Uterus (tissue), 2 donors: Measurements from ENCODE around the gene SLC5A12.

Source experiments
- CTCF ChIP-seq, 4 experiments: fragments of 200-600 bp in 2 of 4; fragments of 450-650 bp in 2 of 4; sonication (generic) in 2 of 4; IDR thresholded peaks; one replicate each; pipeline ENCODE4 v1.5.1; 2016 to 2019; ENCODE audit warnings: antibody characterized with exemption in 4 of 4, mild to moderate bottlenecking in 2 of 4, moderate library complexity in 1 of 4
- POLR2A ChIP-seq, 2 donors: fragments of 450-650 bp; IDR thresholded peaks; one replicate each; pipeline ENCODE4 v1.6.1; 2016; ENCODE audit warnings: antibody characterized with exemption in 2 of 2, mild to moderate bottlenecking in 1 of 2, moderate library complexity in 1 of 2

GRCh38 chr11:26726960-26727359, 5.1 kb upstream of the SLC5A12 start:
- TF ChIP-seq CTCF (IDR thresholded peaks at IDR 0.05) (no peak), POLR2A (IDR thresholded peaks at IDR 0.05) (no peak)
